Muscle layer of duodenum (tissue), 2 donors: Measurements from ENCODE around the gene KCNMA1.

Experiments used
- H3K27ac ChIP-seq: one replicate; pipeline ENCODE4 v1.7.0; 2013; ENCODE audit warnings: mild to moderate bottlenecking, low read length
- H3K27me3 ChIP-seq: one replicate; pipeline ENCODE4 v1.7.0; 2013; ENCODE audit warnings: low read depth, mild to moderate bottlenecking, control low read depth, low read length
- H3K36me3 ChIP-seq, 2 donors: one replicate each; pipeline ENCODE4 v1.7.0; 2013; ENCODE audit warnings: low read length in 2 of 2, control low read depth in 1 of 2, mild to moderate bottlenecking in 1 of 2; ENCODE audit not compliant: insufficient read depth in 2 of 2, control insufficient read depth in 1 of 2
- H3K4me1 ChIP-seq, 2 donors: one replicate each; pipeline ENCODE4 v1.7.0; 2013; ENCODE audit warnings: low read length in 2 of 2, mild to moderate bottlenecking in 2 of 2, control low read depth in 1 of 2, moderate library complexity in 1 of 2; ENCODE audit not compliant: insufficient read depth in 2 of 2, control insufficient read depth in 1 of 2
- H3K4me3 ChIP-seq, 2 donors: one replicate each; pipeline ENCODE4 v1.7.0; 2013; ENCODE audit warnings: low read length in 2 of 2, low read depth in 1 of 2, mild to moderate bottlenecking in 1 of 2
- H3K9me3 ChIP-seq, 2 donors: one replicate each; pipeline ENCODE4 v1.7.0; 2013; ENCODE audit warnings: low read length in 2 of 2, control low read depth in 1 of 2, mild to moderate bottlenecking in 1 of 2; ENCODE audit not compliant: control insufficient read depth in 1 of 2
- donor health status: healthy.

Gene KCNMA1

GRCh38 chr10:76884673-76885275, 752.8 kb downstream of the KCNMA1 start:
- H3K4me3 ChIP-seq, result no peak overlapping the region
- no peak overlapping the region for H3K27ac ChIP-seq
- peaks cover 0 to 4% of the 10 kb centered on the region in 2 donors for H3K36me3 ChIP-seq
- no peaks in the 10 kb centered on the region for H3K9me3 ChIP-seq
- H3K4me1 ChIP-seq, result peaks cover 0 to 25% of the 10 kb centered on the region in 2 donors
- H3K27me3 ChIP-seq, result no peaks in the 10 kb centered on the region

- H3K27ac ChIP-seq, result no peak overlapping the region
- H3K36me3 ChIP-seq, result no peaks in the 10 kb centered on the region
- peaks cover 0 to 25% of the 10 kb centered on the region in 2 donors for H3K4me1 ChIP-seq
- H3K27me3 ChIP-seq, result no peaks in the 10 kb centered on the region
- H3K9me3 ChIP-seq, result no peaks in the 10 kb centered on the region
- H3K4me3 ChIP-seq, result no peak overlapping the region
Measured at GRCh38 chr10:76883596-76883995, 754.0 kb downstream of the KCNMA1 start.

- Histone ChIP-seq H3K27me3 (no peaks in the 10 kb centered on the region), H3K4me3 (no peak overlapping the region), H3K4me1 (peaks cover 0 to 25% of the 10 kb centered on the region in 2 donors), H3K9me3 (no peaks in the 10 kb centered on the region), H3K27ac (no peak overlapping the region), H3K36me3 (no peaks in the 10 kb centered on the region)
Measured at GRCh38 chr10:76882796-76883195, 754.8 kb downstream of the KCNMA1 start.

- H3K9me3 ChIP-seq, result no peaks in the 10 kb centered on the region
- H3K4me3 ChIP-seq, result no peak overlapping the region
- no peaks in the 10 kb centered on the region for H3K27me3 ChIP-seq
- peaks cover 0 to 25% of the 10 kb centered on the region in 2 donors for H3K4me1 ChIP-seq
- H3K27ac ChIP-seq, result no peak overlapping the region
- no peaks in the 10 kb centered on the region for H3K36me3 ChIP-seq
Measured at GRCh38 chr10:76882245-76882644, 755.4 kb downstream of the KCNMA1 start.

GRCh38 chr10:76881477-76882220, 756.0 kb downstream of the KCNMA1 start:
- H3K9me3 ChIP-seq, result no peaks in the 10 kb centered on the region
- H3K36me3 ChIP-seq, result no peaks in the 10 kb centered on the region
- H3K4me3 ChIP-seq, result no peak overlapping the region
- H3K27ac ChIP-seq, result no peak overlapping the region
- no peaks in the 10 kb centered on the region for H3K27me3 ChIP-seq
- peaks cover 0 to 22% of the 10 kb centered on the region in 2 donors for H3K4me1 ChIP-seq

- Histone ChIP-seq H3K27me3 (no peaks in the 10 kb centered on the region), H3K4me3 (no peak overlapping the region), H3K9me3 (no peaks in the 10 kb centered on the region), H3K27ac (no peak overlapping the region), H3K36me3 (no peaks in the 10 kb centered on the region), H3K4me1 (peaks cover 0 to 14% of the 10 kb centered on the region in 2 donors)
Measured at GRCh38 chr10:76880931-76881330, 756.7 kb downstream of the KCNMA1 start.

GRCh38 chr10:76879116-76879913, 758.3 kb downstream of the KCNMA1 start:
- no peaks in the 10 kb centered on the region for H3K9me3 ChIP-seq
- peaks cover 0 to 13% of the 10 kb centered on the region in 2 donors for H3K4me1 ChIP-seq
- H3K4me3 ChIP-seq, result no peak overlapping the region
- no peaks in the 10 kb centered on the region for H3K27me3 ChIP-seq
- no peak overlapping the region for H3K27ac ChIP-seq
- H3K36me3 ChIP-seq, result no peaks in the 10 kb centered on the region

- Histone ChIP-seq H3K9me3 (no peaks in the 10 kb centered on the region), H3K36me3 (no peaks in the 10 kb centered on the region), H3K4me3 (no peak overlapping the region), H3K27me3 (no peaks in the 10 kb centered on the region), H3K4me1 (peaks cover 0 to 17% of the 10 kb centered on the region in 2 donors), H3K27ac (no peak overlapping the region)
Measured at GRCh38 chr10:76878514-76878913, 759.1 kb downstream of the KCNMA1 start.

- Histone ChIP-seq H3K27me3 (no peaks in the 10 kb centered on the region), H3K36me3 (no peaks in the 10 kb centered on the region), H3K4me1 (peaks cover 0 to 5% of the 10 kb centered on the region in 2 donors), H3K9me3 (no peaks in the 10 kb centered on the region), H3K27ac (no peak overlapping the region), H3K4me3 (no peak overlapping the region)
Measured at GRCh38 chr10:76874896-76875295, 762.7 kb downstream of the KCNMA1 start.

GRCh38 chr10:76874176-76874575, 763.4 kb downstream of the KCNMA1 start:
- no peak overlapping the region for H3K27ac ChIP-seq
- H3K36me3 ChIP-seq, result no peaks in the 10 kb centered on the region

GRCh38 chr10:76871697-76872295, 765.8 kb downstream of the KCNMA1 start:
- H3K27ac ChIP-seq, result no peak overlapping the region
- peaks cover 0 to 15% of the 10 kb centered on the region in 2 donors for H3K4me1 ChIP-seq
- no peaks in the 10 kb centered on the region for H3K27me3 ChIP-seq
- no peaks in the 10 kb centered on the region for H3K9me3 ChIP-seq
- no peaks in the 10 kb centered on the region for H3K36me3 ChIP-seq
- no peak overlapping the region for H3K4me3 ChIP-seq

More at GRCh38 chr10:76874176-76874575, 763.4 kb downstream of the KCNMA1 start:
- no peaks in the 10 kb centered on the region for H3K27me3 ChIP-seq
- H3K4me1 ChIP-seq, result peaks cover 0 to 3% of the 10 kb centered on the region in 2 donors
- H3K4me3 ChIP-seq, result no peak overlapping the region
- no peaks in the 10 kb centered on the region for H3K9me3 ChIP-seq
